Fibroblast of pulmonary artery (primary cell): Measurements from ENCODE around the gene OTX2.

Source experiments
- DNase-seq: peaks from one replicate; pipeline ENCODE4 v3.0.0-alpha.2; 2010; ENCODE audit warnings: low read depth
- H3K4me3 ChIP-seq: replicated peaks from 2 replicates; pipeline ENCODE4 v1.5.1; 2011; ENCODE audit warnings: low read depth, mild to moderate bottlenecking, control low read depth, low read length, moderate library complexity
- TF ChIP-seq, protein P1 (sequence below): IDR thresholded peaks from 2 replicates; pipeline ENCODE4 v1.5.1; 2011; ENCODE audit warnings: mild to moderate bottlenecking, control low read depth, low read length, inconsistent platforms; ENCODE audit errors: missing control alignments

Gene OTX2

DNA sequence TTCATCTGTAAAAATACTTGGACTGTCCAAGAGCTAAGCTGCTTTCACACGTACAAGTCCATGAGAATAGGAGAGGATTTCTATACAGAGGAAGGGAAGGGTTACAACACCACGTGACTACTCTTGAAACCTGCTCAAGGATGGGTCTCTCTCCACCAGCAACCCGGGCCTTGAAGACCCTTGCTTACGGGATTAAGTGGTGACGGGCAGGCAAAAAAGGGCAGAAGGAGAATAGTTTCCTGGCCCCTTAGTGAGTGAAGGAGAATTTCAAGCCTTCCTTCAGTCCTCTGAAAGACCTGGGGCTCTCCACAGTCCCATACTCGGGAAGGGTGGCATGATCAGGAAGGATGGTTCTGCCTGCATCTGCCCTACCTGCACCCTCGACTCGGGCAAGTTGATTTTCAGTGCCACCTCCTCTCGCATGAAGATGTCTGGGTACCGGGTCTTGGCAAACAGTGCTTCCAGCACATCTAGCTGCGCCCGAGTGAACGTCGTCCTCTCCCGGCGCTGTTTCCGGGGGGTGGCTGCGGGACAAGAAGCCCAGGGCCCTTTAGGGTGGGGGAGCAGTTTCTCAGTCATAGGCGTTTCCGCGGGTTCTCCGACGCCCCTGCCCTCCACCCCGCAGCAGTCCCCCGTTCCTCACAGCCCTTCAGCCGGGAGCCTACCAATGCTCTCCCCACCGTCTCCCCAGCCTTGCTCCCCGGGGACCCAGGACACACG is 6.3 kb downstream of the OTX2 start:
- H3K4me3 ChIP-seq: no peak overlapping the region
- no peak for DNase-seq
- TF ChIP-seq, protein P1, sequence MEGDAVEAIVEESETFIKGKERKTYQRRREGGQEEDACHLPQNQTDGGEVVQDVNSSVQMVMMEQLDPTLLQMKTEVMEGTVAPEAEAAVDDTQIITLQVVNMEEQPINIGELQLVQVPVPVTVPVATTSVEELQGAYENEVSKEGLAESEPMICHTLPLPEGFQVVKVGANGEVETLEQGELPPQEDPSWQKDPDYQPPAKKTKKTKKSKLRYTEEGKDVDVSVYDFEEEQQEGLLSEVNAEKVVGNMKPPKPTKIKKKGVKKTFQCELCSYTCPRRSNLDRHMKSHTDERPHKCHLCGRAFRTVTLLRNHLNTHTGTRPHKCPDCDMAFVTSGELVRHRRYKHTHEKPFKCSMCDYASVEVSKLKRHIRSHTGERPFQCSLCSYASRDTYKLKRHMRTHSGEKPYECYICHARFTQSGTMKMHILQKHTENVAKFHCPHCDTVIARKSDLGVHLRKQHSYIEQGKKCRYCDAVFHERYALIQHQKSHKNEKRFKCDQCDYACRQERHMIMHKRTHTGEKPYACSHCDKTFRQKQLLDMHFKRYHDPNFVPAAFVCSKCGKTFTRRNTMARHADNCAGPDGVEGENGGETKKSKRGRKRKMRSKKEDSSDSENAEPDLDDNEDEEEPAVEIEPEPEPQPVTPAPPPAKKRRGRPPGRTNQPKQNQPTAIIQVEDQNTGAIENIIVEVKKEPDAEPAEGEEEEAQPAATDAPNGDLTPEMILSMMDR: no peak

DNA sequence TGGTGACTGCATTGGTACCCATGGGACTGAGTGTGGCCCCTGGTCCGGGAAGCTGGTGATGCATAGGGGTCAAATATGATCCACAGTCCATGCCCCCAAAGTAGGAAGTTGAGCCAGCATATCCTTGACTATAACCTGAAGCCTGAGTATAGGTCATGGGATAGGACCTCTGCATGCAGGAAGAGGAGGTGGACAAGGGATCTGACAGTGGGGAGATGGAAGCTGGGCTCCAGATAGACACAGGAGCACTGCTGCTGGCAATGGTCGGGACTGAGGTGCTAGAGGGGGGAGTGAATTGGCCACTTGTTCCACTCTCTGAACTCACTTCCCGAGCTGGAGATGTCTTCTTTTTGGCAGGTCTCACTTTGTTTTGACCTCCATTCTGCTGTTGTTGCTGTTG is 8.4 kb downstream of the OTX2 start:
- DNase-seq: no peak
- H3K4me3 ChIP-seq: no peak overlapping the region
- TF ChIP-seq, protein P1: no peak

- H3K4me3 ChIP-seq: no peak overlapping the region
- DNase-seq: no peak
- TF ChIP-seq, protein P1: no peak
Observed at GRCh38 chr14:56799343-56799645, 11.0 kb downstream of the OTX2 start.

GRCh38 chr14:56798447-56799342 is 11.6 kb downstream of the OTX2 start:
- DNase-seq: no peak
- no peak overlapping the region for H3K4me3 ChIP-seq
- TF ChIP-seq, protein P1: no peak

GRCh38 chr14:56797569-56798446 is 12.5 kb downstream of the OTX2 start:
- DNase-seq: no peak
- TF ChIP-seq, protein P1: no peak
- H3K4me3 ChIP-seq: no peak overlapping the region

DNA sequence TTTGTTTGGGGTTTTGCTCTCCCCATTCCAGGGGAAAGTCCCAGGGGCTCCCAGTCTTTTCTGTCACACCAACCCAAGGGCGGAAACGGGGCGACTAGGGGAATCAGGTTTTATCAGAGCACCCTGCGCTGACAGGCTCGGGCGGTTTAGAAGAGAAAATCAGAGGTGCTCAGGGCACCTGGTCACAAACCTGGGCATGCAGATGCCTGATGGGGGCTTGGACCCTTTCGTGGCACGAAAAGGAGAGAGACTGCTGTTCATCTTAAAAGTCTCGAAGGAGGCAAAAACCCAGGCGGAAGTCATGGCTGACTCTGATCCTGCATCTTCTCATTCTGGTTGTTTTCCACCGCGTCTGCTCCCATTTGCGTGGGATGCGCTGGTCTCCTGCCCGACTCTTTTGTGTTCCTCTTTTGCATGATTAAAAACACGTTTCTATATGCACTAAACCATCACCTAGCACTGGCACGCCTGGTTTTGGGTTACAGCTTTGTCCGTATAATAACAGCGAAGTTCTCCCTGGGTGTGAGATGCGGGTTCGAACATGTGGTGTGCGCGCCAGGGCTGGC is 13.2 kb downstream of the OTX2 start:
- no peak overlapping the region for H3K4me3 ChIP-seq
- TF ChIP-seq, protein P1: no peak
- no peak for DNase-seq
